T-helper 9 cell (primary cell): ENCODE data around the gene OR5I1.
"Not testable (repeated sequence)": the region's sequence is repeated elsewhere in the genome, so short reads cannot be mapped to it uniquely, and the experiment has no call there.

Experiments used
- DNase-seq: peaks from one replicate; pipeline ENCODE4 v3.0.0-alpha.2; 2020
- total RNA-seq, 2 donors: gene quantifications; one replicate each; lab custom pipeline; 2026; lab: John Stamatoyannopoulos, UW

The OR5I1 gene
- total RNA-seq: 0 reads per million in 2 donors

DNA sequence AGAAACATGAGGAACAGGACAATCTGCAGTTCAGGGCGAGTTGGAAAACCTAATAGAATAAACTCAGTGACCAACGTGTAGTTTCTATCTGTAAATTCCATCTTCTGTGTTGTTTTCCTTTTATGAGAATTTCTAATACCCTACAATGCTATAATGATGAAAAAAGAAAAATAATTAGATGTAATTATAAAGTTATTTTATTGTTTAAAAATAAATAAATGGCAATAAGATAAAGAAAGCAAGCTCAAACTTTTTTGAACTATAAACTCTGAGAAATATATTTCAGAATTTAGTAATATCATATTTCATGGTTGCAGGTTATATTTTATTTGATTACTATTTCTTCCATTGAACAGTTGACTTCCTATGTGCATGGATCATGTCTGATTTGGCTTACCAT is at the start of gene OR5I1:
TSS of gene OR5I1 (minus strand) at position 101 of the 400 bp plus-strand sequence. CDS start at position 101, 0 bp downstream.
- no peak for DNase-seq

- DNase-seq: no peak
Measured at GRCh38 chr11:55970935-55971334, 34.7 kb upstream of the OR5I1 start.

- DNase-seq: no peak
Measured at GRCh38 chr11:55969845-55970244, 33.6 kb upstream of the OR5I1 start, which contains the start of gene OR10AG1. TSS of gene OR10AG1 (minus strand) at chr11:55969945. CDS start at chr11:55969907, 38 bp downstream.

GRCh38 chr11:55967914-55968313 is 31.7 kb upstream of the OR5I1 start:
- no peak for DNase-seq

- DNase-seq: no peak
Measured at GRCh38 chr11:55966391-55966790, 30.2 kb upstream of the OR5I1 start.

- DNase-seq: no peak
Measured at GRCh38 chr11:55956521-55956920, 20.3 kb upstream of the OR5I1 start.

GRCh38 chr11:55949330-55949729 is 13.1 kb upstream of the OR5I1 start:
- no peak for DNase-seq

- DNase-seq: no peak
Measured at GRCh38 chr11:55942785-55943392, 6.7 kb upstream of the OR5I1 start.

DNA sequence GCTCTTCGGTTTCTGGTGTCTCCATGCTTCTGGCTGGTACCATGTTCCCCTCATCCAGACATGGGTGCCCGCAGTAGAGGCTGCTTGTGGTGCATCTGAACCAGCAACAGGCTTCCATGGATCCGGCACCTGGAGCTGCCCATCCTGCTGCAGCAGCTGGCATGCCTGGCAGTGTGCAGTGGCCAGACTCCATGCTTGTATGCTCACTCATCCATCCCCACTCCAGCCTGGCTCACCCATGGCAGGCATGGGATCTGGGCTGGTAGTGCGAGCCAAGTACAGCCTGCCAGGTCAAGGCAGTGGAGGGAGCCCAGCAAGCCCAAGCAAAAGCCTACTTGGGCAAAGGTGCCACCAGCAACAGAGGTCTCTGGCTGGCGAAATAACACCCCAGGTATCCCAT is 15.7 kb downstream of the OR5I1 start:
- DNase-seq: no peak

DNA sequence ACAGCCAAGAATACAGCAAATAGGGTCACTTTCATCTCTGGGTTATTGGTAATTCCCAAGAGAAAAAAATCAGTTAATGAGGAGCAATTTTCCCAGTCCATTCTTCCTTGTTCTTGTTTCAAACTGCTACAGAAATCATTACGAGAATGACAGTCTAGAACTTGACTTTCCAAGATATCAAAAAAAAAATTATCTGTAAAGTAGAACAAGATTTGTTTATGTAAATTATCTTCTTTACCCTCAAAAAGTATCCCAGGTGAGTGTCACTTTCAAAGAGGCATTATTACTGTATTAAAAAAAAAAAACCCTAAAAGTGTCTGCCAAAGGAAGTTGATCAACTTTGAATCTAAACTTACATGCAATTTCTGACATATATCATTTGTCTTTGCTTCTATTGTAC is 21.7 kb downstream of the OR5I1 start, which contains the start of gene OR5W2:
TSS of gene OR5W2 (minus strand) at position 101 of the 400 bp plus-strand sequence. CDS start at position 101, 0 bp downstream.
- DNase-seq: no peak

GRCh38 chr11:55902308-55902707 is 33.9 kb downstream of the OR5I1 start:
- no peak for DNase-seq

GRCh38 chr11:55895216-55895615 is 41.0 kb downstream of the OR5I1 start:
- DNase-seq: no peak

- DNase-seq: not testable (repeated sequence)
Measured at GRCh38 chr11:55885481-55885880, 50.7 kb downstream of the OR5I1 start.
